HepG2 (cell line): Measurements from ENCODE around the gene ERMP1. TPM values are rescaled to one million over a fixed set of nuclear protein-coding genes. Genes with fewer than 3 reads are reported as not detected.

Source experiments
- BHLHE40 ChIP-seq: IDR thresholded peaks from 2 replicates; pipeline ENCODE4 v1.6.1; 2011; ENCODE audit warnings: low read length, improper control_type of control experiment
- CAMTA2 ChIP-seq: sonication (generic); formaldehyde crosslinking; IDR thresholded peaks from 2 replicates; pipeline ENCODE4 v1.4.0; 2020; ENCODE audit warnings: mild to moderate bottlenecking, missing genetic modification reagents, borderline replicate concordance
- KLF9 ChIP-seq: IDR thresholded peaks from 2 replicates; pipeline ENCODE4 v1.6.1; 2016; ENCODE audit warnings: low read depth
- PRDM10 ChIP-seq: sonication (generic); formaldehyde crosslinking; IDR thresholded peaks from 2 replicates; pipeline ENCODE4 v1.4.0; 2020; ENCODE audit warnings: low read depth, missing genetic modification reagents
- SOX6 ChIP-seq, 2 experiments: fragments of 450-650 bp in 1 of 2; sonication (generic) in 1 of 2; formaldehyde crosslinking in 1 of 2; IDR thresholded peaks; 2 replicates each; pipeline versions ENCODE4 v1.4.0 to v1.6.1; 2017 to 2020; ENCODE audit warnings: antibody characterized with exemption in 1 of 2, mild to moderate bottlenecking in 1 of 2, missing genetic modification reagents in 1 of 2
- STAG1 ChIP-seq: sonication (generic); formaldehyde crosslinking; IDR thresholded peaks from 2 replicates; pipeline ENCODE4 v1.4.0; 2020; ENCODE audit warnings: missing genetic modification reagents
- ZFP91 ChIP-seq: sonication (generic); formaldehyde crosslinking; IDR thresholded peaks from 2 replicates; pipeline ENCODE4 v1.9.0; 2022; ENCODE audit warnings: missing genetic modification reagents, mild to moderate bottlenecking, borderline replicate concordance
- ZNF264 ChIP-seq: sonication (generic); formaldehyde crosslinking; IDR thresholded peaks from 2 replicates; pipeline ENCODE4 v1.4.0; 2020; ENCODE audit warnings: missing genetic modification reagents
- polyA plus RNA-seq, 8 experiments: library from polyadenylated mRNA; depleted of rRNA in 3 of 8; stranded (reverse) in 7 of 8; unstranded in 1 of 8; fragments of >200 nt; fragmentation: Illumina TruSeq in 4 of 8; extraction: Trizol in 4 of 8; gene quantifications; 2 replicates each; pipeline versions ENCODE4 v1.2.1 to v1.2.3, GENCODE V29; 2011 to 2016; ENCODE audit warnings: low read depth in 4 of 8, missing spikeins in 1 of 8, mixed read lengths in 1 of 8; ENCODE audit not compliant: insufficient read depth in 1 of 8
- total RNA-seq, 5 experiments: library from RNA; depleted of rRNA; stranded (reverse); fragments of >200 nt; fragmentation: Illumina TruSeq; extraction: Trizol; gene quantifications; 2 replicates each; pipeline ENCODE4 v1.2.3, GENCODE V29; 2016; ENCODE audit warnings: low read depth in 1 of 5
- TF ChIP-seq, protein P1 (sequence below): sonication (generic); formaldehyde crosslinking; IDR thresholded peaks from 2 replicates; pipeline ENCODE4 v1.5.0; 2020; ENCODE audit warnings: mild to moderate bottlenecking, missing genetic modification reagents, borderline replicate concordance
- TF ChIP-seq, protein P2 (sequence below): IDR thresholded peaks from 2 replicates; pipeline ENCODE4 v1.6.1; 2016; ENCODE audit warnings: missing compliant biosample characterization, missing genetic modification reagents, borderline replicate concordance
- TF ChIP-seq, protein P3 (sequence below): IDR thresholded peaks from 2 replicates; pipeline ENCODE4 v1.6.1; 2016; ENCODE audit warnings: missing genetic modification reagents, missing compliant biosample characterization

The ERMP1 gene
- total and polyA plus RNA-seq, 2 of the 13 experiments (the other 11 are each of a cell fraction or from before 2014, with no cell fraction given), result 40.9 to 65.4 TPM

DNA sequence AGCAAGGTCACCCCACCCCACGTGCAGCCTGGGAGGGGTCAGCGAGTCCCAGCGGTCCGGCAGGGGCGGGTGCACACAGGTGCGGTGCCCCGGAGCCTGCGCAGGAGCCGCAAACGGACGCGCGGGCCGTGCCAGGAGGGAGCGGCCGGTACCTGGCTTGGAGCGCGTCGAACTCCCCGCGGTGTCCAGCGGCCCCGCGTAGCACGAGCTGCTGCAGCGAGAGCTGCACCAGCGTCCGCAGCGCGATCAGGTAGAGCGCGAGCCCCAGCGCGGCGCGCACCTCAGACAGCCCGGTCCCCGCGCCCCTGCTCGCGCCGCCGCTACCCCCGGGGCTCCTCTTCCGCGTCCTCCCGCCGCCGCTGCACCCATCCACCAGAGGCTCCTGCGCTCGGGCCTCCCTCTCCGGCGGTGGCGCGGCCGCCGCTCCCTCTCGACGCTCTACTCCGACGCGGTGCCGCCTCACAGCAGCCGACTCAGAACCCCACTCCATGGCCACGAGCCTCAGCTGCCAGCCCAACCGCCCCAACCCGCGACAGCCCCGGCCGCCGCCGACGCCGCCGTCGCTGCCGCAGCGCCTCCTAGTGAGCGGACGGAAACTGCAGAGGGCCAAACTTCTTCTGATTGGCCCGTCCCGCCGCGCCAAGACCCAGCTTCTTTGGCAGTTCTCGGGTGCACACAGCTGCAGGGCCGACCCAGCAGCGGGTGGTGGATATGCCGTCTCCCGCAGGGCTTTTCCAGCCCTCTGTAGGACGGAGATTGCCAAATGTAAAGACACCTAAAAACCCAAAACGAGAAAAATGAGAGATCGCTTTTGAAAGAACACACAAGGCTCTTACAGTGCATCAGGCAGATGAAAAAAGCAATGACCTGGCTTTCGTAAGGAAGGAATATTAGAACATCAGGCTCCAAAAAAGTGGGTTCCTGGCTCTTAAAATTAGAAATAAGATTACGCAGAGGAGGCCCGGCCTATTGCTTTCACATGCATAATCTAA is at the start of gene ERMP1 (continued):
- TF ChIP-seq, protein P1, sequence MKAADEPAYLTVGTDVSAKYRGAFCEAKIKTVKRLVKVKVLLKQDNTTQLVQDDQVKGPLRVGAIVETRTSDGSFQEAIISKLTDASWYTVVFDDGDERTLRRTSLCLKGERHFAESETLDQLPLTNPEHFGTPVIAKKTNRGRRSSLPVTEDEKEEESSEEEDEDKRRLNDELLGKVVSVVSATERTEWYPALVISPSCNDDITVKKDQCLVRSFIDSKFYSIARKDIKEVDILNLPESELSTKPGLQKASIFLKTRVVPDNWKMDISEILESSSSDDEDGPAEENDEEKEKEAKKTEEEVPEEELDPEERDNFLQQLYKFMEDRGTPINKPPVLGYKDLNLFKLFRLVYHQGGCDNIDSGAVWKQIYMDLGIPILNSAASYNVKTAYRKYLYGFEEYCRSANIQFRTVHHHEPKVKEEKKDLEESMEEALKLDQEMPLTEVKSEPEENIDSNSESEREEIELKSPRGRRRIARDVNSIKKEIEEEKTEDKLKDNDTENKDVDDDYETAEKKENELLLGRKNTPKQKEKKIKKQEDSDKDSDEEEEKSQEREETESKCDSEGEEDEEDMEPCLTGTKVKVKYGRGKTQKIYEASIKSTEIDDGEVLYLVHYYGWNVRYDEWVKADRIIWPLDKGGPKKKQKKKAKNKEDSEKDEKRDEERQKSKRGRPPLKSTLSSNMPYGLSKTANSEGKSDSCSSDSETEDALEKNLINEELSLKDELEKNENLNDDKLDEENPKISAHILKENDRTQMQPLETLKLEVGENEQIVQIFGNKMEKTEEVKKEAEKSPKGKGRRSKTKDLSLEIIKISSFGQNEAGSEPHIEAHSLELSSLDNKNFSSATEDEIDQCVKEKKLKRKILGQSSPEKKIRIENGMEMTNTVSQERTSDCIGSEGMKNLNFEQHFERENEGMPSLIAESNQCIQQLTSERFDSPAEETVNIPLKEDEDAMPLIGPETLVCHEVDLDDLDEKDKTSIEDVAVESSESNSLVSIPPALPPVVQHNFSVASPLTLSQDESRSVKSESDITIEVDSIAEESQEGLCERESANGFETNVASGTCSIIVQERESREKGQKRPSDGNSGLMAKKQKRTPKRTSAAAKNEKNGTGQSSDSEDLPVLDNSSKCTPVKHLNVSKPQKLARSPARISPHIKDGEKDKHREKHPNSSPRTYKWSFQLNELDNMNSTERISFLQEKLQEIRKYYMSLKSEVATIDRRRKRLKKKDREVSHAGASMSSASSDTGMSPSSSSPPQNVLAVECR (CRISPR knock-in tag), result peak; percentile 87
- TF ChIP-seq PRDM10 (CRISPR knock-in tag) (no peak), SOX6 (IDR thresholded peaks at IDR 0.05) (no peak), SOX6 (CRISPR knock-in tag; IDR thresholded peaks at IDR 0.05) (peak; percentile 30), CAMTA2 (CRISPR knock-in tag) (peak; percentile 47; the same call in 1 of the 2 replicates), ZFP91 (CRISPR knock-in tag) (peak; percentile 93), KLF9 (CRISPR knock-in tag) (no peak), STAG1 (peak; percentile 69), ZNF264 (peak; percentile 68; the same call in 1 of the 2 replicates), BHLHE40 (peak; percentile 49; the same call in 1 of the 2 replicates)
- TF ChIP-seq, protein P2, sequence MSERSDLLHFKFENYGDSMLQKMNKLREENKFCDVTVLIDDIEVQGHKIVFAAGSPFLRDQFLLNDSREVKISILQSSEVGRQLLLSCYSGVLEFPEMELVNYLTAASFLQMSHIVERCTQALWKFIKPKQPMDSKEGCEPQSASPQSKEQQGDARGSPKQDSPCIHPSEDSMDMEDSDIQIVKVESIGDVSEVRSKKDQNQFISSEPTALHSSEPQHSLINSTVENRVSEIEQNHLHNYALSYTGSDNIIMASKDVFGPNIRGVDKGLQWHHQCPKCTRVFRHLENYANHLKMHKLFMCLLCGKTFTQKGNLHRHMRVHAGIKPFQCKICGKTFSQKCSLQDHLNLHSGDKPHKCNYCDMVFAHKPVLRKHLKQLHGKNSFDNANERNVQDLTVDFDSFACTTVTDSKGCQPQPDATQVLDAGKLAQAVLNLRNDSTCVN (CRISPR knock-in tag), result peak; percentile 65; the same call in 1 of the 2 replicates
- TF ChIP-seq, protein P3, sequence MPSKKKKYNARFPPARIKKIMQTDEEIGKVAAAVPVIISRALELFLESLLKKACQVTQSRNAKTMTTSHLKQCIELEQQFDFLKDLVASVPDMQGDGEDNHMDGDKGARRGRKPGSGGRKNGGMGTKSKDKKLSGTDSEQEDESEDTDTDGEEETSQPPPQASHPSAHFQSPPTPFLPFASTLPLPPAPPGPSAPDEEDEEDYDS (CRISPR knock-in tag), result peak; percentile 44; the same call in 1 of the 2 replicates
